Progenitor cell of endocrine pancreas (in vitro differentiated cells): ENCODE results near the gene FOXP1. TPM values are rescaled to one million over a fixed set of nuclear protein-coding genes. Genes with fewer than 3 reads are reported as not detected.

Source experiments
- DNase-seq: peaks from one replicate; pipeline ENCODE4 v3.0.0; 2021; ENCODE audit warnings: low spot score; ENCODE audit not compliant: unreplicated experiment
- H3K27ac Mint-ChIP-seq: 2 replicates; pipeline ENCODE4 v1.8.0; 2021; ENCODE audit warnings: mild to moderate bottlenecking, moderate library complexity, mixed read lengths
- H3K27me3 Mint-ChIP-seq: 2 replicates; pipeline ENCODE4 v1.8.0; 2021; ENCODE audit warnings: mixed read lengths
- H3K36me3 Mint-ChIP-seq: 2 replicates; pipeline ENCODE4 v1.8.0; 2022; ENCODE audit warnings: mixed read lengths; ENCODE audit not compliant: insufficient read depth
- H3K4me1 Mint-ChIP-seq: 2 replicates; pipeline ENCODE4 v1.8.0; 2021; ENCODE audit warnings: low read depth, mixed read lengths
- H3K4me3 Mint-ChIP-seq: 2 replicates; pipeline ENCODE4 v1.8.0; 2021; ENCODE audit warnings: low read depth, mild to moderate bottlenecking, moderate library complexity, mixed read lengths
- H3K9me3 Mint-ChIP-seq: 2 replicates; pipeline ENCODE4 v1.8.0; 2021; ENCODE audit warnings: low read depth, mixed read lengths
- total RNA-seq: library from RNA; stranded (reverse); gene quantifications from 2 replicates; pipeline ENCODE4 v1.2.1, GENCODE V29; 2021
- TF ChIP-seq, protein P1 (sequence below): fragments of 200-600 bp; sonication (generic); IDR thresholded peaks from one replicate; pipeline ENCODE4 v1.5.0; 2021; ENCODE audit warnings: antibody characterized with exemption, mild to moderate bottlenecking; ENCODE audit not compliant: unreplicated experiment

FOXP1 gene
- total RNA-seq, 1 donor from 2014 or later, result 242 TPM

- Mint-ChIP-seq H3K4me1 (peaks cover 18% of the 10 kb centered on the region), H3K27me3 (no peaks in the 10 kb centered on the region), H3K9me3 (no peaks in the 10 kb centered on the region), H3K27ac (no peak overlapping the region), H3K36me3 (peaks cover 7% of the 10 kb centered on the region), H3K4me3 (no peak overlapping the region)
- TF ChIP-seq, protein P1, sequence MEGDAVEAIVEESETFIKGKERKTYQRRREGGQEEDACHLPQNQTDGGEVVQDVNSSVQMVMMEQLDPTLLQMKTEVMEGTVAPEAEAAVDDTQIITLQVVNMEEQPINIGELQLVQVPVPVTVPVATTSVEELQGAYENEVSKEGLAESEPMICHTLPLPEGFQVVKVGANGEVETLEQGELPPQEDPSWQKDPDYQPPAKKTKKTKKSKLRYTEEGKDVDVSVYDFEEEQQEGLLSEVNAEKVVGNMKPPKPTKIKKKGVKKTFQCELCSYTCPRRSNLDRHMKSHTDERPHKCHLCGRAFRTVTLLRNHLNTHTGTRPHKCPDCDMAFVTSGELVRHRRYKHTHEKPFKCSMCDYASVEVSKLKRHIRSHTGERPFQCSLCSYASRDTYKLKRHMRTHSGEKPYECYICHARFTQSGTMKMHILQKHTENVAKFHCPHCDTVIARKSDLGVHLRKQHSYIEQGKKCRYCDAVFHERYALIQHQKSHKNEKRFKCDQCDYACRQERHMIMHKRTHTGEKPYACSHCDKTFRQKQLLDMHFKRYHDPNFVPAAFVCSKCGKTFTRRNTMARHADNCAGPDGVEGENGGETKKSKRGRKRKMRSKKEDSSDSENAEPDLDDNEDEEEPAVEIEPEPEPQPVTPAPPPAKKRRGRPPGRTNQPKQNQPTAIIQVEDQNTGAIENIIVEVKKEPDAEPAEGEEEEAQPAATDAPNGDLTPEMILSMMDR, result no peak
- no peak for DNase-seq
These were observed 81.4 kb downstream of the FOXP1 start for GRCh38 chr3:71502066-71502625.

GRCh38 chr3:71500696-71501095 is 82.8 kb downstream of the FOXP1 start:
- H3K27ac Mint-ChIP-seq, result no peak overlapping the region

DNA sequence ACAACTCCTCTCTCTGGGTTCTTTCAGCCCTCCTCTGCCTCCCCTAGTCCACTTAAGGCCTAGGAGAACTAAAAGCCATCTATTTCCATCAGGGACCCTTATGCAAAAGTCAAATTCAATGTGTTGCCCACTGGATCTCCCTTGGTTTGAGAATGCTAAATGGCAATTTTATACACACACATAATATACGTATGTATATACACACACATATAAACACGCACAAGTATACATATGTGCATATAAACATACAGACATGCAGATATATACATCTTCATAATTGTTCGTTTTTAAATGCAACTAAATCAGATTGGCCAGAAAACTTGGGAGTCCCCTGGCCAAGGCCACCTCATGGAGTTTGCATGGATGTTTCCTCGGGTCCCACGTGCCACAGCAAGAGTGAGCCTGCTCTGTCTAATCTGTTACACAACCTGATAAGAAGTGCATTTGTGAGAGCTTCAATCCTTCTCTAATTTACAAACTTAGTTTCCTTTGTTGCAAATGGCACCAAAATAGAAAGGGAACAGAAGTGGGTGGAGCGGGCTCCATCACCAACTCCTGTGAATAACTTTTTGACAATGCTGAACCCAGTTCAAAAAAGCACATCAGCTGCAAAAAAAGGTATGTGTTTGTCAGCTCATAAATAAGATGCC is 84.2 kb downstream of the FOXP1 start:
- peaks cover 34% of the 10 kb centered on the region for H3K4me1 Mint-ChIP-seq
- no peaks in the 10 kb centered on the region for H3K27me3 Mint-ChIP-seq
- no peak overlapping the region for H3K4me3 Mint-ChIP-seq
- TF ChIP-seq, protein P1, result no peak
- no peak overlapping the region for H3K27ac Mint-ChIP-seq
- H3K36me3 Mint-ChIP-seq, result peaks cover 11% of the 10 kb centered on the region
- DNase-seq, result no peak
- no peaks in the 10 kb centered on the region for H3K9me3 Mint-ChIP-seq

More at GRCh38 chr3:71500696-71501095, 82.8 kb downstream of the FOXP1 start:
- Mint-ChIP-seq H3K4me3 (no peak overlapping the region), H3K9me3 (no peaks in the 10 kb centered on the region), H3K36me3 (peaks cover 8% of the 10 kb centered on the region), H3K4me1 (peaks cover 29% of the 10 kb centered on the region), H3K27me3 (no peaks in the 10 kb centered on the region)
- no peak for DNase-seq
- TF ChIP-seq, protein P1, result no peak

GRCh38 chr3:71498543-71498942 is 85.0 kb downstream of the FOXP1 start:
- peaks cover 11% of the 10 kb centered on the region for H3K36me3 Mint-ChIP-seq
- no peak overlapping the region for H3K4me3 Mint-ChIP-seq
- no peaks in the 10 kb centered on the region for H3K27me3 Mint-ChIP-seq
- TF ChIP-seq, protein P1, result no peak
- no peaks in the 10 kb centered on the region for H3K9me3 Mint-ChIP-seq
- peaks cover 34% of the 10 kb centered on the region for H3K4me1 Mint-ChIP-seq
- H3K27ac Mint-ChIP-seq, result peak overlapping the region; percentile 89
- no peak for DNase-seq

- peak overlapping the region; percentile 89 for H3K27ac Mint-ChIP-seq
- H3K4me1 Mint-ChIP-seq, result peaks cover 34% of the 10 kb centered on the region
- no peaks in the 10 kb centered on the region for H3K9me3 Mint-ChIP-seq
These were observed 85.5 kb downstream of the FOXP1 start for GRCh38 chr3:71497971-71498444.

More at GRCh38 chr3:71497971-71498444, 85.5 kb downstream of the FOXP1 start:
- Mint-ChIP-seq H3K27me3 (no peaks in the 10 kb centered on the region), H3K4me3 (peak overlapping the region; percentile 29), H3K36me3 (peaks cover 15% of the 10 kb centered on the region)
- TF ChIP-seq, protein P1, result no peak
- DNase-seq, result no peak
